SK-N-SH treated with all-trans-retinoic acid at 6 μM for 48 hours (cell line): Measurements from ENCODE around the gene XYLT2.

Source experiments
- BACH2 ChIP-seq: fragments of 250-450 bp; sonication (Bioruptor Pico); IDR thresholded peaks from 2 replicates; pipeline ENCODE4 v1.9.0; 2021; ENCODE audit warnings: mild to moderate bottlenecking, borderline replicate concordance
- CSDC2 ChIP-seq: fragments of 250-450 bp; sonication (Bioruptor Pico); IDR thresholded peaks from 2 replicates; pipeline ENCODE4 v1.5.0; 2020; ENCODE audit warnings: mild to moderate bottlenecking, moderate library complexity
- ESRRG ChIP-seq: fragments of 250-450 bp; sonication (Bioruptor Pico); IDR thresholded peaks from 2 replicates; pipeline ENCODE4 v1.6.1; 2021; ENCODE audit warnings: mild to moderate bottlenecking
- PATZ1 ChIP-seq: fragments of 250-450 bp; sonication (Bioruptor Pico); IDR thresholded peaks from 2 replicates; pipeline ENCODE4 v1.8.0; 2020; ENCODE audit warnings: mild to moderate bottlenecking, moderate library complexity, borderline replicate concordance
- RARB ChIP-seq: fragments of 250-450 bp; sonication (Bioruptor Pico); IDR thresholded peaks from 2 replicates; pipeline ENCODE4 v1.8.0; 2021; ENCODE audit warnings: mild to moderate bottlenecking, moderate library complexity
- TOX ChIP-seq: fragments of 250-450 bp; sonication (Bioruptor Pico); IDR thresholded peaks from 2 replicates; pipeline ENCODE4 v1.8.0; 2021; ENCODE audit warnings: mild to moderate bottlenecking, moderate library complexity, borderline replicate concordance
- TSHZ2 ChIP-seq: fragments of 250-450 bp; sonication (Bioruptor Pico); IDR thresholded peaks from 2 replicates; pipeline ENCODE4 v1.5.0; 2020; ENCODE audit warnings: mild to moderate bottlenecking, moderate library complexity
- ZFP3 ChIP-seq: fragments of 250-450 bp; sonication (Bioruptor Pico); IDR thresholded peaks from 2 replicates; pipeline ENCODE4 v1.5.0; 2020; ENCODE audit warnings: mild to moderate bottlenecking, moderate library complexity
- ZFP30 ChIP-seq: fragments of 450-650 bp; formaldehyde crosslinking; IDR thresholded peaks from 2 replicates; pipeline ENCODE4 v1.5.0; 2022; ENCODE audit warnings: mild to moderate bottlenecking, moderate library complexity
- ZNF8 ChIP-seq: fragments of 450-650 bp; formaldehyde crosslinking; IDR thresholded peaks from 2 replicates; pipeline ENCODE4 v1.5.0; 2020; ENCODE audit warnings: mild to moderate bottlenecking, moderate library complexity
- TF ChIP-seq, protein P1 (sequence below): fragments of 250-450 bp; sonication (Bioruptor Pico); IDR thresholded peaks from 2 replicates; pipeline ENCODE4 v1.5.1; 2020; ENCODE audit warnings: low read depth, mild to moderate bottlenecking, moderate library complexity

DNA sequence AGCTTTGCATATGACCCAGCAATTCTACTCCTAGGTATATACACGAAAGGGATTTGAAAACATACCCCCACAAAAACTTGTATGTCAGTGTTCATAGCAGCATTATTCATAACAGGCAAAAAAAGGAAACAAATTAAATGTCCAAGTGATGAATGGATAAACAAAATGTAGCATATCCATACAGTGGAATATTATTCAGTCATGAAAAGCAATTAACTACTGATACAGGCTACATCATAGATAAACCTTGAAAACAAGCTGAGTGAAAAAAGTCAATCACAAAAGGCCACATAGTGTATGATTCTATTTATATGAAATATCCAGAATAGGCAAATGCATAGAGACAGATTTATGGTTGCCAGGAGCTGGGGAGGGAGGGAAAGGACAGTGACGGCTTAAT is 27.8 kb downstream of the XYLT2 start:
- no peak for TF ChIP-seq PATZ1 (CRISPR knock-in tag)
- no peak for TF ChIP-seq ZNF8 (CRISPR knock-in tag)
- TF ChIP-seq TSHZ2 (CRISPR knock-in tag): no peak
- TF ChIP-seq ZFP30 (CRISPR knock-in tag): no peak
- no peak for TF ChIP-seq CSDC2 (CRISPR knock-in tag)
- TF ChIP-seq, protein P1, sequence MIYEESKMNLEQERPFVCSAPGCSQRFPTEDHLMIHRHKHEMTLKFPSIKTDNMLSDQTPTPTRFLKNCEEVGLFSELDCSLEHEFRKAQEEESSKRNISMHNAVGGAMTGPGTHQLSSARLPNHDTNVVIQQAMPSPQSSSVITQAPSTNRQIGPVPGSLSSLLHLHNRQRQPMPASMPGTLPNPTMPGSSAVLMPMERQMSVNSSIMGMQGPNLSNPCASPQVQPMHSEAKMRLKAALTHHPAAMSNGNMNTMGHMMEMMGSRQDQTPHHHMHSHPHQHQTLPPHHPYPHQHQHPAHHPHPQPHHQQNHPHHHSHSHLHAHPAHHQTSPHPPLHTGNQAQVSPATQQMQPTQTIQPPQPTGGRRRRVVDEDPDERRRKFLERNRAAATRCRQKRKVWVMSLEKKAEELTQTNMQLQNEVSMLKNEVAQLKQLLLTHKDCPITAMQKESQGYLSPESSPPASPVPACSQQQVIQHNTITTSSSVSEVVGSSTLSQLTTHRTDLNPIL (CRISPR knock-in tag): no peak
- no peak for TF ChIP-seq RARB
- TF ChIP-seq TOX: no peak
- TF ChIP-seq BACH2 (CRISPR knock-in tag): no peak
- TF ChIP-seq ZFP3 (CRISPR knock-in tag): no peak
- TF ChIP-seq ESRRG (CRISPR knock-in tag): no peak
